HTR-8/SVneo (cell line): ENCODE data around the gene NUAK1.

ENCODE experiments used
- DNase-seq: peaks from one replicate; pipeline ENCODE4 v3.0.0; 2011; ENCODE audit warnings: low spot score, mixed read lengths; ENCODE audit not compliant: insufficient read length
- FAIRE-seq: peaks from 2 replicates; lab custom pipeline; 2011; peaks lifted over from hg19 to GRCh38; lab: Jason Lieb, UNC

NUAK1 gene

GRCh38 chr12:106133136-106134087, 5.3 kb downstream of the NUAK1 start:
- FAIRE-seq, result no peak
- DNase-seq, result no peak

GRCh38 chr12:106132175-106133135, 6.3 kb downstream of the NUAK1 start:
- FAIRE-seq, result no peak

GRCh38 chr12:106131676-106132075, 7.1 kb downstream of the NUAK1 start:
- DNase-seq (no peak), FAIRE-seq (no peak)

More at GRCh38 chr12:106132175-106133135, 6.3 kb downstream of the NUAK1 start:
- DNase-seq, result no peak

- DNase-seq (no peak), FAIRE-seq (no peak)
These were observed 8.2 kb downstream of the NUAK1 start for GRCh38 chr12:106130474-106131113.

- DNase-seq, result no peak
- FAIRE-seq, result no peak
These were observed 10.0 kb downstream of the NUAK1 start for GRCh38 chr12:106128585-106129328.

GRCh38 chr12:106127338-106128126, 11.2 kb downstream of the NUAK1 start:
- DNase-seq (no peak), FAIRE-seq (no peak)

GRCh38 chr12:106126441-106127337, 12.1 kb downstream of the NUAK1 start:
- no peak for DNase-seq
- FAIRE-seq, result peak; percentile 23

- no peak for DNase-seq
- FAIRE-seq, result no peak
These were observed 13.2 kb downstream of the NUAK1 start for GRCh38 chr12:106125351-106126095.

GRCh38 chr12:106123551-106124081, 15.1 kb downstream of the NUAK1 start:
- no peak for FAIRE-seq
- DNase-seq, result no peak

GRCh38 chr12:106123110-106123509, 15.6 kb downstream of the NUAK1 start:
- FAIRE-seq (no peak), DNase-seq (no peak)

GRCh38 chr12:106122004-106122403, 16.8 kb downstream of the NUAK1 start:
- DNase-seq (no peak), FAIRE-seq (no peak)

- FAIRE-seq (no peak), DNase-seq (no peak)
These were observed 18.1 kb downstream of the NUAK1 start for GRCh38 chr12:106120519-106121105.

GRCh38 chr12:106119301-106119700, 19.5 kb downstream of the NUAK1 start:
- FAIRE-seq, result no peak
- no peak for DNase-seq

GRCh38 chr12:106118381-106119130, 20.2 kb downstream of the NUAK1 start:
- DNase-seq (no peak), FAIRE-seq (no peak)

- no peak for FAIRE-seq
- DNase-seq, result no peak
These were observed 23.3 kb downstream of the NUAK1 start for GRCh38 chr12:106115440-106115839.
